ENCODE data around the gene TRIM71. TPM values are rescaled to one million over a fixed set of nuclear protein-coding genes. Genes with fewer than 3 reads are reported as not detected.

The TRIM71 gene
- total and polyA plus RNA-seq, 2 of the 13 experiments (the other 11 are each of a cell fraction or from before 2014, with no cell fraction given) = 21.7 to 76.9 TPM

- TF ChIP-seq ZNF292 (CRISPR knock-in tag; IDR thresholded peaks at IDR 0.05; ENCODE audit: borderline replicate concordance, low read depth) (no peak), NR0B2 (CRISPR knock-in tag; IDR thresholded peaks at IDR 0.05) (peak; percentile 59), NFE2 (CRISPR knock-in tag; IDR thresholded peaks at IDR 0.05) (no peak), ZNF563 (CRISPR knock-in tag; IDR thresholded peaks at IDR 0.05) (peak; percentile 85), ZMYM2 (CRISPR knock-in tag; IDR thresholded peaks at IDR 0.05) (no peak), IRX3 (CRISPR knock-in tag; IDR thresholded peaks at IDR 0.05; ENCODE audit: borderline replicate concordance, low read depth) (peak; percentile 79; the same call in 1 of the 2 replicates), NFIB (CRISPR knock-in tag; IDR thresholded peaks at IDR 0.05; ENCODE audit: borderline replicate concordance) (no peak), RARG (CRISPR knock-in tag; IDR thresholded peaks at IDR 0.05; ENCODE audit: low read depth) (no peak), HCFC1 (IDR thresholded peaks at IDR 0.05; ENCODE audit: low read depth, low read length) (no peak), ZNF343 (CRISPR knock-in tag; IDR thresholded peaks at IDR 0.05) (no peak), PAXIP1 (CRISPR knock-in tag; conservative IDR thresholded peaks at IDR 0.05) (peak; percentile 71), MTA1 (CRISPR knock-in tag; IDR thresholded peaks at IDR 0.05; ENCODE audit: borderline replicate concordance) (peak; percentile 52; the same call in 1 of the 2 replicates), PRDM4 (CRISPR knock-in tag; IDR thresholded peaks at IDR 0.05; ENCODE audit: borderline replicate concordance) (no peak), SYNCRIP (IDR thresholded peaks at IDR 0.05; ENCODE audit: insufficient read depth, low read depth, low read length) (no peak), ZNF569 (CRISPR knock-in tag; IDR thresholded peaks at IDR 0.05; ENCODE audit: borderline replicate concordance) (no peak), ZSCAN12 (CRISPR knock-in tag; IDR thresholded peaks at IDR 0.05) (peak; percentile 13; the same call in 1 of the 2 replicates), UBTF (CRISPR knock-in tag; IDR thresholded peaks at IDR 0.05) (peak; percentile 65)
- TF ChIP-seq, protein P1, sequence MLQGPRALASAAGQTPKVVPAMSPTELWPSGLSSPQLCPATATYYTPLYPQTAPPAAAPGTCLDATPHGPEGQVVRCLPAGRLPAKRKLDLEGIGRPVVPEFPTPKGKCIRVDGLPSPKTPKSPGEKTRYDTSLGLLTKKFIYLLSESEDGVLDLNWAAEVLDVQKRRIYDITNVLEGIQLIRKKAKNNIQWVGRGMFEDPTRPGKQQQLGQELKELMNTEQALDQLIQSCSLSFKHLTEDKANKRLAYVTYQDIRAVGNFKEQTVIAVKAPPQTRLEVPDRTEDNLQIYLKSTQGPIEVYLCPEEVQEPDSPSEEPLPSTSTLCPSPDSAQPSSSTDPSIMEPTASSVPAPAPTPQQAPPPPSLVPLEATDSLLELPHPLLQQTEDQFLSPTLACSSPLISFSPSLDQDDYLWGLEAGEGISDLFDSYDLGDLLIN (CRISPR knock-in tag; IDR thresholded peaks at IDR 0.05; ENCODE audit: borderline replicate concordance) = no peak
These were observed 1.1 kb upstream of the TRIM71 start (continued) for GRCh38 chr3:32816439-32817256.

All from HepG2 (cell line).